ENCODE data around the gene NEK2.

Gene NEK2

GRCh38 chr1:211713231-211713630 lies 37.8 kb upstream of the NEK2 start:
- no peak overlapping the region for H3K27ac ChIP-seq (ENCODE audit: low read depth, low read length)
- no peaks in the 10 kb centered on the region for H3K9me2 ChIP-seq (replicated peaks; ENCODE audit: insufficient read depth, low read length)
- H3K9ac ChIP-seq (ENCODE audit: low read length), result no peak overlapping the region
- H3K4me2 ChIP-seq (ENCODE audit: low read depth, low read length, poor library complexity, severe bottlenecking), result no peak overlapping the region
- H3K4me3 ChIP-seq (ENCODE audit: insufficient read depth, low read length, poor library complexity, severe bottlenecking), result no peak overlapping the region
- H4K20me1 ChIP-seq (ENCODE audit: low read depth, low read length), result no peaks in the 10 kb centered on the region
- H3K36me3 ChIP-seq (ENCODE audit: low read length), result no peaks in the 10 kb centered on the region
- H3K9me3 ChIP-seq (ENCODE audit: insufficient read depth, low read length), result no peaks in the 10 kb centered on the region
- H3F3A ChIP-seq (ENCODE audit: insufficient read depth), result no peaks in the 10 kb centered on the region
- no peaks in the 10 kb centered on the region for H3K27me3 ChIP-seq (ENCODE audit: low read length)
- TF ChIP-seq, protein P1, sequence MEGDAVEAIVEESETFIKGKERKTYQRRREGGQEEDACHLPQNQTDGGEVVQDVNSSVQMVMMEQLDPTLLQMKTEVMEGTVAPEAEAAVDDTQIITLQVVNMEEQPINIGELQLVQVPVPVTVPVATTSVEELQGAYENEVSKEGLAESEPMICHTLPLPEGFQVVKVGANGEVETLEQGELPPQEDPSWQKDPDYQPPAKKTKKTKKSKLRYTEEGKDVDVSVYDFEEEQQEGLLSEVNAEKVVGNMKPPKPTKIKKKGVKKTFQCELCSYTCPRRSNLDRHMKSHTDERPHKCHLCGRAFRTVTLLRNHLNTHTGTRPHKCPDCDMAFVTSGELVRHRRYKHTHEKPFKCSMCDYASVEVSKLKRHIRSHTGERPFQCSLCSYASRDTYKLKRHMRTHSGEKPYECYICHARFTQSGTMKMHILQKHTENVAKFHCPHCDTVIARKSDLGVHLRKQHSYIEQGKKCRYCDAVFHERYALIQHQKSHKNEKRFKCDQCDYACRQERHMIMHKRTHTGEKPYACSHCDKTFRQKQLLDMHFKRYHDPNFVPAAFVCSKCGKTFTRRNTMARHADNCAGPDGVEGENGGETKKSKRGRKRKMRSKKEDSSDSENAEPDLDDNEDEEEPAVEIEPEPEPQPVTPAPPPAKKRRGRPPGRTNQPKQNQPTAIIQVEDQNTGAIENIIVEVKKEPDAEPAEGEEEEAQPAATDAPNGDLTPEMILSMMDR (IDR thresholded peaks at IDR 0.05; ENCODE audit: insufficient read depth, low read length, poor library complexity, severe bottlenecking), result no peak
- no peak for TF ChIP-seq EZH2phosphoT487 (conservative IDR thresholded peaks at IDR 0.05; ENCODE audit: low read length)
- H3K79me2 ChIP-seq (ENCODE audit: insufficient read depth, low read length), result no peaks in the 10 kb centered on the region
- H2AFZ ChIP-seq (ENCODE audit: low read depth, low read length, severe bottlenecking), result no peak overlapping the region

GRCh38 chr1:211711315-211711705 lies 35.9 kb upstream of the NEK2 start:
- H2AFZ ChIP-seq (ENCODE audit: low read depth, low read length, severe bottlenecking), result no peak overlapping the region
- H3K36me3 ChIP-seq (ENCODE audit: low read length), result no peaks in the 10 kb centered on the region
- no peak overlapping the region for H3K4me3 ChIP-seq (ENCODE audit: insufficient read depth, low read length, poor library complexity, severe bottlenecking)
- H3K79me2 ChIP-seq (ENCODE audit: insufficient read depth, low read length), result no peaks in the 10 kb centered on the region
- no peak overlapping the region for H3K9ac ChIP-seq (ENCODE audit: low read length)
- no peaks in the 10 kb centered on the region for H3K9me3 ChIP-seq (ENCODE audit: insufficient read depth, low read length)
- H3F3A ChIP-seq (ENCODE audit: insufficient read depth), result no peaks in the 10 kb centered on the region
- no peak overlapping the region for H3K27ac ChIP-seq (ENCODE audit: low read depth, low read length)
- no peaks in the 10 kb centered on the region for H3K27me3 ChIP-seq (ENCODE audit: low read length)
- H3K4me2 ChIP-seq (ENCODE audit: low read depth, low read length, poor library complexity, severe bottlenecking), result no peak overlapping the region
- no peak for TF ChIP-seq EZH2phosphoT487 (conservative IDR thresholded peaks at IDR 0.05; ENCODE audit: low read length)
- TF ChIP-seq, protein P1 (IDR thresholded peaks at IDR 0.05; ENCODE audit: insufficient read depth, low read length, poor library complexity, severe bottlenecking), result no peak
- no peaks in the 10 kb centered on the region for H4K20me1 ChIP-seq (ENCODE audit: low read depth, low read length)
- no peaks in the 10 kb centered on the region for H3K9me2 ChIP-seq (replicated peaks; ENCODE audit: insufficient read depth, low read length)

DNA sequence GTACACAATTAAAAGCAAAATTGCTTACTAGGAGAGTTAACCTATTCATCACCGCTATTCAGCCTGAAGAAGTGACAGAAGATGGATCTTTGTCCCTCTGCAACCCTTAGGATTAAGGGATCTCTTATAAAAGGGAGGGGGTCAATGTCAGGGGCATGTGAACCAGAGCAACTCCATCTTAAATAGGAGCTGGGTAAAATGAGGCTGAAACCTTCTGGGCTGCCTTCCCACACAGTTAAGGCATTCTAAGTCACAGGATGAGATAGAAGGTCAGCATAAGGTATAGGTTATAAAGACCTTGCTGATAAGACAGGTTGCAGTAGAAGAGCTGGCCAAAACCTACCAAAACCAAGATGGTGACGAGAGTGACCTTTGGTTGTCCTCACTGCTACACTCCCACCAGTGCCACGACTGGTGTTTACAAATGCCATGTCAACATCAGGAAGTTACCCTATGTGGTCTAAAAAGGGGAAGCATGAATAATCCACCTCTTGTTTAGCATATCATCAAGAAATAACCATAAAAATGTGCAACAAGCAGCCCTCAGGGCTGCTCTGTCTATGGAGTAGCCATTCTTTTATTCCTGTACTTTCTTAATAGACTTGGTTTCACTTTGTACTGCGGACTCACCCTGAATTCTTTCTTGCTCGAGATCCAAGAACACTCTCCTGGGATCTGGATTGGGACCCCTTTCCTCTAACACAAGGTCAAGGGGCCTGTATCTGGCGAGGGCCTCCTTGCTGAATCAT lies 35.3 kb upstream of the NEK2 start:
- TF ChIP-seq, protein P1 (IDR thresholded peaks at IDR 0.05; ENCODE audit: insufficient read depth, low read length, poor library complexity, severe bottlenecking), result no peak
- TF ChIP-seq EZH2phosphoT487 (conservative IDR thresholded peaks at IDR 0.05; ENCODE audit: low read length), result no peak
- H3K27me3 ChIP-seq (ENCODE audit: low read length), result no peaks in the 10 kb centered on the region
- no peak overlapping the region for H2AFZ ChIP-seq (ENCODE audit: low read depth, low read length, severe bottlenecking)
- no peak overlapping the region for H3K4me2 ChIP-seq (ENCODE audit: low read depth, low read length, poor library complexity, severe bottlenecking)
- H3K27ac ChIP-seq (ENCODE audit: low read depth, low read length), result no peak overlapping the region
- no peaks in the 10 kb centered on the region for H3K79me2 ChIP-seq (ENCODE audit: insufficient read depth, low read length)
- no peaks in the 10 kb centered on the region for H3F3A ChIP-seq (ENCODE audit: insufficient read depth)
- no peaks in the 10 kb centered on the region for H4K20me1 ChIP-seq (ENCODE audit: low read depth, low read length)
- H3K36me3 ChIP-seq (ENCODE audit: low read length), result no peaks in the 10 kb centered on the region
- H3K9ac ChIP-seq (ENCODE audit: low read length), result no peak overlapping the region
- H3K4me3 ChIP-seq (ENCODE audit: insufficient read depth, low read length, poor library complexity, severe bottlenecking), result no peak overlapping the region
- no peaks in the 10 kb centered on the region for H3K9me3 ChIP-seq (ENCODE audit: insufficient read depth, low read length)
- no peaks in the 10 kb centered on the region for H3K9me2 ChIP-seq (replicated peaks; ENCODE audit: insufficient read depth, low read length)

All from SU-DHL-6 (cell line).